Activated effector memory CD4-positive, alpha-beta T cell treated with Interleukin-2 at 50 U/mL for 16 hours (primary cell): ENCODE data around the gene MYH9.
A peak's percentile ranks its signal among the peaks of the same experiment; 100 is the strongest.

Experiments
- DNase-seq: peaks from one replicate; pipeline ENCODE4 v3.0.0-alpha.2; 2020

Gene MYH9

DNA sequence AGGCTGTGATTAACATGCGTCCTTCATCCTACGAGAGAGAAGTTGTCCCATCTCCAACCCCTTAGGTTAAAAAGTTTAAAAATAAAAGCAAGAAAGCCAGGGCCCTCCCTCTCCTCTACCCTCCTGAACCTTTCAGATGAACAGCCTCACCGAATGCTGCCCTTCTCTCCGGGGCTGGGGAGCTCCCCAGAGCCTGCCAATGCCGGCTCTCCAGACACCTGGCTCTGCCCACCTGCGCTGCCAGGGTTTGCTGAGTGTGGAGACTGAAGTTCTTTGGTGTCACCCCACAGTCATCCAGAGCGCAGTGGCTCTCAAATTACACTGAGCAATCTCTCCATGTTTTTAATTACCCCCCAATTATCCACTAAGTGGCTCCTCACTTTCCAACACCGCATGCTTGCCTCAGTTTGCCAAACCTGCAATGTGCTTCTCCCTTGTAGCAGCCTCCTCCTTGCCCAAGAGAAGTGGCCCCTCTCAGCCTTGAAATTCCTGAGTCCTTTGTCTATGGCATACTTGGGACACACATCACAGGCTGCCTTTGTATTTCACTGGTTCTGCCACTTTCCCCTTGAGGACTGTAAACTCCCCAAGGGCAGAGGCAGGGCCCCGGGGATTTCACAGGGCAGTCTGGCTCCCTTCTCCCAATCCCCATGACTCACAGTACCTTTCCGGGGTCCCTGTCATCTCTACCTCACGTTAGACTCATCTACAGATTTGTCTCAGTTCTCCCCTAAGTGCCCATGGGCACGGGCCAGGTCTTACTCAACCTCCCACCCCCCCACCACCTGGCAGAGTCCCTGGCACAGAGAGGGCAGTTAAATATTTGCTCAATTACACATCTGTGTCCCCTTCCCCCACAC is 2.0 kb downstream of the MYH9 start:
- DNase-seq = no peak

DNA sequence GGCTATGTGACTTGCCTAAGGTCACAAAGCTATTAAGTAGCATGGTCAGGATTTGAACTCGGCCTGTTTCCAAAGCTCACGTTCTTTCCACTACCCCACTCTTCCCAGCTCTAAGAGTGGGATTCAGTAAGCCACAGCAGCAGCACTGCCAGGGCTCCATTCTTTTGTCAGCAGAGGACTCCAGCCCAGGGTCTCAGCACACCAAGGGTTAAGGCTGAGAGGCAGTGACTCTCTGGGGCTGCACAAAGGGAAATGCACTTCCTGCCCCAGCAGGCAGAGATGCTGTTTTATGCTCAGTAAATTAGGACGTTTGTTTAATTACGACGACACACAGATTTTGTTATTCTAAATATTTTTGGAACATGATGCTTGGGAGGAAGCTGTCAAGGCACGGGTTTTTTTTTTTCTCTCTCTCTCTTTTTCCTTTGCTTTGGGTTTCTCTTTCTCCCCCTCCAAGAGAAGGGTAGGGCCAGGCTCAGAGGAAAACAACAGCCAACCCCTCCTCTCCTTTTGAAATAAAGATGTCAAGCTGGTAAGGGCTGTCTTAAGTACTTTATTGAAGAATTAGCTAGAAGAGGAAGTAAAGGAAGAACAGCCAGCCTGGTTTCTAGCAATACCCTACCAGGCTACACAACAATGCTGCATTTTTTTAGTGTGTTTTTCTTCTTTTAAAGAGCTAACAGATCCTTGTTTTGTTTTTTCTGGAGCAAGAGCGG is 2.8 kb downstream of the MYH9 start:
- no peak for DNase-seq

DNA sequence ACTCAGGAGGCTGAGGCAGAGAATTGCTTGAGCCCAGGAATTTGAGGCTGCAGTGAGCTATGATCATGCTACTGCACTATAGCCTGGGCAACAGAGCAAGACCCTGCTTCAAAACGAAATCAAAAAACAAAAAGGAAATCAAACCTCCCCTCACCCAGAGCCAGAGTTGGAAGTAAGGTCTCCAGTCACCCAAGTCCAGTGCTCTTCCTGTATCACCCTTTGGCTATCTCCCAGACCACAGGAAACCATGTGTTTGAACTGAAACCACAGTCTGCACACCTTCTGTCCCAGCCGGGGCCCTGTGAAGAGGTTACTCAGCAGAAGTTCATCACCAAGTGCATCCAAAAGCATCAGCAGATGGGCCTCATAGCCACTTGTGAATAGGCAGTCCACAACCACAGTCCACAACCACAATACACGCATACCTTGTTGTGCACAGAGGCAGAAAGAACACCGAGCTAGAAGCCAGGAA is 4.6 kb downstream of the MYH9 start:
- no peak for DNase-seq

DNA sequence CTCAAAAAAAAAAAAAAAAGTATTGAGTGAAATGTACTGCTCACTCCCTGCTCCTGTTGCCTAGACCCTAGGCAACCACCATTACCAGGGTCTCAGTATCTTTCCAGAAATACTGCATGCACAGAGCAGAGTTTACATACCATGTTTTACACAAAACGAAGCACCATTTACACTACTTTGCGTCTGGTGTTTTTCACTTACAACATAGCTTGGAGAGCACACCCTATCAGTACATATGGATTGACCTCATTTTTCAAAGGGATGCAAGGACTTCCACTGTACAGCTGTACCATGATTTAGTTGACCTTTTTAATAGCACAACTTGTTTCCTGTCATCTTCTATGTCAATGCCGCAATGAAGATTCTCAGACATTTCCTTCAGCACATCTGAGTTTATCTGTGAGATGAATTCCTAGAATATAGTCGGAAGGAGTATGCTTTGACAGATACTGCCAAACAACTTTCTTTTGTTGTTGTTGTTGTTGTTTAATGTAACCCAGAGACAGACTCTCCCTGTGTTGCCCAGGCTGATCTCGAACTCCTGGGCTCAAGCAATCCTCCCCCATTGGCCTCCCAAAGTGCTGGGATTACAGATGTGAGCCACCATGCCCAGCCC is 6.1 kb downstream of the MYH9 start:
- no peak for DNase-seq

DNA sequence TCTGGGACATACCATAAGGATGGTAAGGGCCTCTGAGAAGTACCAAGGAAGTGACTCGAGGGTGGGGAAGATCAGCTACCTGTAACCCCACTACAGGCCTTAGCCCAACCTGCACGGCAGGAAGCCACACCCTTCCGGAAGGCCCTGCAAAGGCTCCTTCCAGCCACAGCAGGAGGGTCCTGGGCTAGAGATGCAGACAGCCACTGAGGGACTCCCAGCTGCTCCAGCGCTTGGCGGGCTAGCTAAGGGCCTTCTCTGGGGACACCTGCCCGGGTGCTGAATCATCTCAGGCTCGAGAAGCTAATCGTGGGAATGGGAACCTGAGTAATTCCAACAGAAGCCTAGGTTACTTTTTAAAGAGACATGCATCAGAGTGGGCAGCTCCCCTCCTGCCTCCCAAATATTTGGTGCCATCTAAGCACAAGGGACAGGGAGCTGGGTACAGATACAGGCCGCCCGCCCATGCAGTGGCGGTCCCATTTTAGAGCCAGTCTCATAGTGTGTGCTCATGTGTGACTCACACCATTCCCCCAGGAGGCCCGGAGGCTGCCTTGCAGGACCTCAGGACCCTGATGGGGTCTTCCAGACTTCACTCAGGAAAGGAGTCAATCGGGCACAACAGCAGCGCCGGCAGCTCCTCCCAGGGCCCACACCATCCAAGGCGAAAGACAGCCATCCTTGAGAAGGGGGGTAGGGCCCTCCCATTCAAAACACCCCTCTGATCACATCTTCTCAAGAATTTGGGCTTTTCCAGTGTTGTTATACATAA is 8.0 kb downstream of the MYH9 start:
- DNase-seq = peak; percentile 69

DNA sequence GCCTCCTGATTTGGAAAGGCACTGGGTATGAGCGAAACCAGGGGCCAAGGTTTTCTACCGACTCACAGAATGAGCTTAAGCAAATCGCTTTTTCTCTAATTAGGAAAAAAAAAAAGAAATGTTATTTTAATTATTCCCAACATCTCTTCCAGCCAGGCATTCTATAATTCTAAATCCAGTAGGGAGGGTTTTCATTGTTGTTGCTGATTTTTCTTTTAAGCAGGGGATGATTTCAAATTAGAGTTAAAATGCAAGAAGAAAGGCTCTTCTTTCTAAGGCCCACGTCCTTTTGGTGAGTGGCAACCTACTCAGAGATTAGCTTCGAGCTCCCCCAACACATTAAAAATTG is 8.9 kb downstream of the MYH9 start:
- DNase-seq = no peak

DNA sequence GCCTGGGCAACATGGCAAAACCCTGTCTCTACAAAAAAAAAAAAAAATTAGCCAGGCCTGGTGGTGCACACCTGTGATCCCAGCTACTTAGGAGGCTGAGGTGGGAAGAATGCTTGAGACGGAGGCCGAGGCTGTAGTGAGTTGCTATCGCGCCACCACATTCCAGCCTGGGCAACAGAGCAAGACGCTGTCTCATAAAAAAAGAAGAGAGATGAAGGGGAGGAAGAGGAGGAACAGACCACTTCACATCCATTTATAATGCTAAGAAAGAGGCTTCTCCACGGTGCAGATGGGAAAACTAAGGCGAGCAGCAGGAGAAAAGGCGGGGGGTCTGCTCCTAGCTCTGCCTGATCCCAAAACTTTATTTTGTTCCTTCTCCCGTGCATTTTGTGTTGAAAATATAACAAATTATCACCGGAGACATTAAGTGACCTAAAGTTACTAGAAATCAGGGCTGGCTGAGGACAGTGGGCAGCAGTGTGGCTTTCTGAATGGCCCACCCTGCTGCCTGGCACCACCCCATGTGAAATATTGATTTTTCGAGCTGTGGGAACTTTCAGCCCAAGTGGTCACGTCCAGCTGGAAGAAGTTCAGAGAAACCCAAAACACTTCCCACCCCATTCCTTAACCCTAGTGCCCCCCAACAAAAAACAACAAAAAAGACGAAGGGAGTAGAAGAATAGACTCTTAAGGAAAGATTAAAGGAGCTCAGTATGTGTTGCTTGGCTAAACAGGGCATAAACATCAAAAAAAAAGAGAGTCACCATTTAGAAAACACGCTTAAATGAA is 9.5 kb downstream of the MYH9 start:
- DNase-seq = no peak

DNA sequence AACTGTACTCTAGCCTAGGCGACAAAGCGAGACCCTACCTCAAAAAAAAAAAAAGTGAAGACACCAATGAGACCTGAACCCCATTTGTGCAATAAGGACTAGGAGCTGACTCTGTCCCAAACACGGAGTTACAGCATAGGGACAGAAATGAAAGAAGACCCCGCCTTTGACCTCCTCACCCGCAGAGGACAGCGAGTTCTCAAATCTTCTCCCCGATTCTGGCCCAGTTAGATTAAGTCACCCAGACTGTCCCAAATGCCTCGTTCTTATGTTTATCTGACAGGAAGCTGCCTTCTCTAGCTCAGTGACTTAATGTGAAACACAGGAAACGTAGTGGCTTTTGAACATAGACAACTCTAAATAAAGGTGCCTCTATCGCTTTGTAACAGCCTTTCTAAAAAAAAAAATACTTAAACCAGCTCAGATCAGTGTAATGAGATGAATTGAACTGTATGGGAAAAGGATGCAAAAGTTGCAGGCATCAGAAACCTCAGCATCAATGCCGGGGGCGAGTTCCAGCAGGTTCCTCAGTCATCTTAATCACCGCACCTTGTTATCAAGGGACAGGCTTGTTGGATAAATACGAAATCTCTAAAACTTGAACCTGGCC is 10.6 kb downstream of the MYH9 start:
- DNase-seq = no peak

DNA sequence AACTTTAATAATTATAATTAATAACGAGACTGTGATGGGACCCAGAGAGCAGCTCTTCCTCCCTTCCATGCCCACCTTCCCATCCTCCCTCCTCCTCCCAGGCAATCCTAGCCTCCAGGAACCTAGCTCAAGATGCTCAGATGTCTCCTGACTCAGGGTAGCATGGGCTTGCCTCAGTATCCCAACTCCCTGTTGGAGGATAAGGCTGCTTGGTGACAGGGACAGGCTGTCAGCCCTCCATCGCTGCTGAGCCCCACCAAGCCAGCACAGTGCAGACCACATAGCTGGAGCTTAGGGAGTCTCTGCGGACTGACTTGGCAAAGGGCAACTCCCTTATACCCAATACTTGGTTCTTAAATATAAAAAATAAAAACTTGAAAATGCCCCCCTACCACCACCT is 11.5 kb downstream of the MYH9 start:
- no peak for DNase-seq

DNA sequence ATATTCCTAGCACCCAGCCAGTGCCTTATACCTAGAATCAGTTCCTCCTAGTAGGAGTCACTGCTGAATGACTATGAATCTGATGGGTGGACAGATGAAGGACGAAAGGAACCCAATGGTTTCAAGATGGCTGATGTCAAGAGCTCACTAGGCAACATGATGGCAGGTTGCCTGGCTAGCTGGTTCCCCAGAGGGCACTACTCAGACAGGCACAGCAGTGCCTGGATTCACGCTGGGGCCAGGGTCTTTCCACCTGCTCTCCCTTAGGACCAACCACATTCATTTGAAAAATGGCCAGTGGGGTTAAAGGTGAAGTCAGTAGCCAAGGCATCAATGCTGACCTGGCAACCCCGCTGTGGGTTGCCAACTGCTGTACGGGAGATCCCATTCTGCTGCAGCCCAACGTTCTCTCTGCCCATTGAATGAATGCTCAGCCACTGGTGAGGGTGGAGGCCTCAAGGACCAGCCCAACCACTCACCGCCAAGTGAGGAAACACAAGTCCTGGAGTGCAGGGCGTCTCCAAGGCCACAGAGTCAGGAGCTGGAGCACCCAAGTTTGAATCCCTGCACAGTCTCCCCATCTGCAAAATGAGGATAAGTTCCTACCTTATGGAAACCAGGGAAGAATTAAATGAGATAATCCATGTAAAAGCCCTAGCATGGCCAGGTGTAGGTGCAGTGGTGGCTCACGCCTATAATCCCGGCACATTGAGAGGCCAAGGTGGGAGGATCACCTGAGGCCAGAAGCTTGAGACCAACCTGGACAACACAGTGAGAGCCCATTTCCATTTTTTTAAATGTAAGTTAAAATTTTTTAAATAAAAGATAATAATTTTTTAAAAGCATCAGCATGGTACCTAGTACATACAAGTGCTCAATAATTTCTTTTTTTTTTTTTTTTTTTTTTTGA is 12.4 kb downstream of the MYH9 start:
- no peak for DNase-seq

DNA sequence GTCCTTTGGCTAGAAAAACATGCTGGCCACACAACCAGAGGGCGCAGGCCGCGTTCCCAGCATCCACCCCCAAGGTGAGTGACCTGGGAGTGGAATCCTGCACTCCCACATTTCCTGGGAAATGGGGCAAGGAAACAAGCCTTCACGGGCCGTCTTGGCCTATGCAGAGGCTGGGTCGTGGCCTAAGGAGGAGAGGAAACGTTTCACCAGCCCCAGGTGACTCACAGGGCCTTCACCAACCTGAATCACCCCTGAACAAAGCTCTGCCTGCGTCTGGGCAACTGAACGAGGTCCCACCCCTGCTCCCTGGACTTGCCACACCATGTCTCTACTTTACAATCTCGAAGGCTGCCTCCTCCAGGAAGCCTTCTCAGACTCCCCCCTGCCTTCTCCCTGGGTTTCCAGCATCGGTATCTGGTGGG is 13.2 kb downstream of the MYH9 start:
- DNase-seq = no peak

DNA sequence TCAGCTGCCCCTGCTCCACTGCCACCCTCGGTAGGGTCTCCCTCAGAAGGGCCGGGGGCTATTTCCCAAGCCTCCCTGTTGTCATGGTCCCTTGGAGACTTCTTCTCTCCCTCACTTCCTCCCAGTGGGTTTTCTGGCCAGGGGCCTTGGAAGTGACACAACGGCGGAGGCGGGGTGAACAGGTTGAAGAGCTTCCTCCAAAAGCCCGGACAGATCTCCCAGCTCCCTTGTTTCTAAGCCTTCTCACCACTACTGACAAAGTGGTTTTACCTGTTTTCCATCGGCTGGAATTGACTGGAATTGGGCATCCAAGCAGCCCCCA is 14.5 kb downstream of the MYH9 start:
- DNase-seq = no peak

DNA sequence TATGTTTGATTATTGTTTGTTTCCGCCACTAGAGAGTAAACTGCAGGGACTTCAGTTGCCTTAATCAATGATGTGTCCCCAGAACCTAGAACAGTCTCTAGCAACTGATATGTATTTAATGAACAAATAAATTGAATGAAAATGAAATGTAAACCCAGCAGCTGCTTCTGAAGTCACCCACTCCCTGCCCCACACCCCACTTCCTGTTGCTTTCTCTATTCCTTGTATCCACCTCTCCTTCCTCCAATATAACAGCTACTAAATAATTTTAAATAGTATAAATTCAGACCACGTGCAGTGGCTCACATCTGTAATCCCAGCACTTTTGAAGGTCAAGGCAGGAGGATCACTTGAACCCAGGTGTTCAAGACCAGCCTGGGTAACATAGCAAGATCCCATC is 15.8 kb downstream of the MYH9 start:
- DNase-seq = no peak

DNA sequence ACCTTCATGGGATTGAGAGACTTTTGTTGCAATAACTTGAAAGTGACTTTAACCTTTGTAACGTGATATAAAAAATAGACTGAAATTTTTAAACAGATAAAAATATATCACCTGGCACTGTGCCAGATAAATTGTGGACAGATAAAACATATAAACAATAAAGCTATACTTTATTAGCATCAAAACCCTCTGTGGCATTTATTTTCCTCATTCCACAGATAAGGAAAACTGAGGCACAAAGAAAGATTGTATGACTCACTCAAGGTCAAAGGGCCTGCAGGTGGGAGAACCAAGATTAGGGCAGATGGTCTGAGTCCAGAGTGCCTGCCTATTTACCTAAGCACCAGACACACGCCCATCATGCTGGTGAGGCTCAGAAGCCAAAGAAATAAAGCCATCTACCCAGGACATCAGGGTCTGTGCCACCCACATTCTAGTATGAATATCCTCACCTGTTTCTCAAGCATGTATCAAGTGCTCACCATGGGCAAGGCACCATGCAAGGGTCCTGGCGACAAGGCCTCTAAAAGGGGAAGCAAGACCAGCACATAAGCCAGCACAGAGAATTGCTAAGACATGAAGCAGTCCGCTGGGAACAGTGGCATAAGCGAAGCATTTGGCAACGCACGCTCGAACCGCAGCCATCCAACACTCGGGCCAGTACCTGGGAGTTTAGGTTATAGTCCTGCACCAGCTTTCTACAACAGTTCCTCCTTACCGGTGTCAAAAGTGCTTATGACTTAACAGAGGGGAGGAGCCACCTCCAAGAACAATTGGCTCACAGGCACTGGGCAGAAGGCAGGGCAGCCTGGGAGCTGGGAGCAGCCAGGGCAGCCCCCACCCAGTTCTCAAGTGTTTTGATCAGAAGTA is 17.6 kb downstream of the MYH9 start:
- no peak for DNase-seq

DNA sequence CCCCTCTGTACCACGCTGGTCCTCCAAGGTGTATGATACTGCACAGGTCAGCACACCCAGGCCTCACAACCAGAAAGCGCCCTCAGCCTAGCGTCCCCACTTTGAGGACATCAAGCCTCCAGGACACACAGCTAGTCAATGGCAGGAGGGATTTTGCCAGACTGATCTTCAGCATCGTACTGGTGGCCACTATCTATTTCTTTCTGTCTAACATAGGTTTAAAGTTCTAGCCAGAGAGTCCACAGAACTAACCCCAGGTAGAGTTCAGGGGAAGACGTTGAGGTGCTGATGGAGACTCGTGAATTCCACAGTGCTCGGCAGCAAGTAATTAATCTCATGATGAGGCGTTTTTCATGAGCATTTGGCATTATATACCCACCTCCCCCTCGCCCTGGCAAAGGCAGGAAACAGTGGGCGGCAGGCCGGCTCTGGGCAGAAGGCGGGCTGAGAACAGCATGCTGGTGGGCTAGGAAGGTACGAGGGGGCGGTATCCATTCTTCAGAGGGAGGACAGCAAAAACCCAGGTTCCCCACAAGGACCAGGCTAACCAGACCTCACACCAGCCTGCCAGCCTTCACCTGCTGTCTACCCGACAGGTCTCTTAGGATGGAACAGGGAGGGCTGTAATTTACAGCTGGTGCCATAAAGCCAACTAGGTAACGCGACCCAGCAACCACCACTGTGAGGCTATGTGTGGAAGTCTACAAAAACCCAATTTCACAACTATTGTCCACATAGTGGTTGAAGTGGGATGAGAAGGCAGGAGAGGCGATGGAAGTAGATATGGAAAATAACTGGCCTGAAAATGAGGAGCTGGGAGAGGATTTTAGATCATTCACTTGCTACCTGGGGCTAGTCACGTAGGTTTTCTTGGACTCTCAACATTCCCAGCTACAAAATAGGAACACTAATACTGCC is 18.5 kb downstream of the MYH9 start:
- DNase-seq = no peak

DNA sequence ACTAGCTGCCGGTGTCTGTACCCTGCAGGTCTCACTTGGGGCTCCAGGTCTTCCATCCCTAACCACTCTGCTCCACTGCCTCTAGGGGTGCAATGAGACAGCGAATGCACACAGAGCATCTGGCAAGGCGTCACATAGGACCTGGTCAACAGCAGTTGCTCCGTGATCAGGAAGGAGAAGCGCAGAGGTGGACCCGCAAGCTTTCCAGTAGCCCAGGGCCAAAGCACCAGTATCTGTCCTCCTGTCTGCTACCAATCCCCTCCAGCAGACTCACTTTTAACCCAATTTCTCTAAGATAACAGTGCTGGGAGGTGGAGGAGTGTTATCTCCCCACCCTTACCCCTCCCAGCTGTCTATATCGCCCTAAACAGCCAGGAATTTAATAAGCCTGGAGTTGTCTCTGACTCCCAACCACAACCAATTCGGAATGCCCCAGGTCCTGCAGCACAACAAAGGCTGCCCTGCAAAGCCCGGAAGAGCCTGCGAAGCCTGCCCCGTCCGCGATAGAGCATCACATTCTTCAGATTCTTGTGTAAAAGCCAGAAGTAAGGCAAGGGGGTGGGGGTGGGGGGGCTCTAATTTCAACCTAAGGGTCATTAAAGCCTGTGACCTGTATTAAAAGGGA is 19.3 kb downstream of the MYH9 start:
- no peak for DNase-seq

DNA sequence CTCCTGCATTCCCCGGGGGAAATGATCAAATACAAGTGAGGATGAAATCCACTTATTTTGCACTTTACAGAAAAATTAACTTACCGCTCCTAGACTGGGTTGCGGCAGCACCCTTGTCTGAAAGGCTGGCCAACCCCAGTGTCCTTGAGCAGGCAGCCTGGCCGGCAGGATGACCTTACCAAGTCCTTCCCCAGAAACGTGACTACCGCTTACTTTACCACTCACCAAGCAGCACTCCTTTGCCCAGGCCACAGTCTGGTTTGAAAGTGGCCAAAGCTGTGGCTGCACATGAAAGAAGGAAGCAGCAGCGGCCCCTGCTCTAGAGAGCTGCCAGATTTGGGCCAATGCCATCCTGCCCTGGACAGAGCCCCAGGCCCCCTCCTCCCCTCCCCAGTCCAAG is 20.3 kb downstream of the MYH9 start:
- DNase-seq = no peak

DNA sequence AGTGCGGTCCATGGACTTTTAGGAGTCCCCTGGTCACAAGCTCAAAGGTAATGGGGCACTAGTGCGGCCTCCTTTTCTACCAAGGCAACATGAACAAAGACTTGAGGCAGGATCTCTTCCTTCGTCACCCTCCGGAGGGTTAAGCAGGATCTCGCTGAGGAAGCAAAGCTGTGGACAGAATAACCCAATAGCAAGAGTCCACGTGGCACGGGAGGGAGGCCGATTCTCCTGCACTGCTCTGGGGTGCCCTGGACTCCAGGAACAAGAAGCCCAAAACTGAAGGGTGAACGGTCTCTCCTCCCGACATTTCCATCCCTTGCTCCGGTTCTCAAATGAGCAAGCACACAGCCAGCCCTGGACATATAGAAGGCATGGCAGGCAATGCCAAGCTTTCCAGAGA is 20.7 kb downstream of the MYH9 start:
- no peak for DNase-seq
